HG03460 (cell line): ENCODE data around the gene IGSF8.

ENCODE experiments used
- ATAC-seq: cut with Tn5 transposase; IDR thresholded peaks from one replicate; pipeline ENCODE4 v1.9.1; 2021; ENCODE audit not compliant: unreplicated experiment

The IGSF8 gene

GRCh38 chr1:160097911-160098851 is at the start of gene IGSF8:
IGSF8 (minus strand) TSS chr1:160098619; CDS start chr1:160098472, 147 bp downstream.
- ATAC-seq, result peak; percentile 47

DNA sequence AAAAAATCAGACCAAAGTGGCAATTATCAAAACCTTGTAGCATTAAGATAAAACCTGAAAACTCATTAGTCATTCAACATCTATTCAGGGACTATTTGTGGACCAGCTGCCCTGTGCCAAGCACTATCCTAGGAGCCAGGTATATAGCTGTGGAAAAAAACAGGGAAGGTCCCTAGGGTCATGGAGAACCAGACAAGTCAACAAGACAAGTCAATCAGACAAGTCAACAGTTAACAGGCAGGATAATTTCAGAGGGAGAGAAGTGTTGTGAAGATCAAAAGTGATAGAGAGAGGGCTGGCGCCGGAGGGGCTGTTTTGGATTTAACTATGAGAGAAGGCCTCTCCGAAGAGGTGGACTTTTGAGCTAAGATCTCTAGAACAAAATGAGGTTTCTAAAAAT is 49.7 kb upstream of the IGSF8 start:
- ATAC-seq, result no peak

DNA sequence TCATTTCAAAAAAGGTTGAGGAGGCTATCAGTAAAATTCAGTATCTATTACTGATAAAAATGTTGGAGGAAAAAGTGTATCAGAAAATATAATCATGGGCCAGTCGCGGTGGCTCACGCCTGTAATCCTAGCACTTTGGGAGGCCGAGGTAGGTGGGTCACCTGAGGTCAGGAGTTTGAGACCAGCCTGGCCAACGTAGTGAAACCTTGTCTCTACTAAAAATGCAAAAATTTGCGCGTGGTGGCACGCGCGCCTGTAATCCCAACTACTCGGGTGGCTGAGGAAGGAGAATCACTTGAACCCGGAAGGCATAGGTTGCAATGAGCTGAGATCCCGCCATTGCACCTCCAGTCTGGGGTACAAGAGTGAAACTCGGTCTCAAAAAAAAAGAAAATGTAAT is 47.7 kb upstream of the IGSF8 start:
- ATAC-seq, result no peak

DNA sequence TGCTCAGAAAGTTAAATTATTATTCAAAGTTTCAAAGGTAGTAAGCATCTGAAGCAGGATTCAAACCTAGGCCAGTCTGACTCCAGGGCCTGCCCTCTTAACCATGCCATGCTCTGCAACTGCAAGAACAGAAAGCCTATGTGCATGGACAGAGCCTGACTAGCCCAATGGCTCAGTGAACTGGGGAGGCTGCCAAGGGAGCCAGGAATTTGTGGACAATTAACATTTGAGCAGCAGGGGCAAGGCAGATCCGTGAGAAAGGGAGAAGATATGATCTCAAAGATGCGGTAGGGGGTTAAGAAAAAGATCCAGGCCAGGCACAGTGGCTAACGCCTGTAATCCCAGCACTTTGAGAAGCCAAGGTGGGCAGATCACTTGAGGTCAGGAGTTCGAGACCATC is 46.5 kb upstream of the IGSF8 start:
- no peak for ATAC-seq

- no peak for ATAC-seq
Observed at GRCh38 chr1:160143695-160144094, 45.3 kb upstream of the IGSF8 start.

DNA sequence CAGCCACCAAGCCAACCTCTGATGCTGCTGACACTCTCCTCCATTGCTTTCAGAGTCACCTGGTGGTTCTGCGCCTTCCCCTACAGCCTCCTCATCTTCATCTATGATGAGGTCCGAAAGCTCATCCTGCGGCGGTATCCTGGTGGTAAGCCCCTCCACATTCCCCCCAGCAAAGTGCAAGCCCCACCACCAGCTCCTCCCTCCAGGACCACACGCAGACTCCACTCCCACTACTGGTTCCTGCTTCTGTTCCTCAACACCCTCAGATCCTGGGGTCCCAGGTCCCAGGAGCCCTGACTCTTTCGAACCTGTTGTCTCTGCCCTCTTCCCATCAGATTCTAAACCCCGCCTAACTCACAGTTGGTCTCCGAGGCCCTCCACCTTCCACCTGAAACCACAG is 41.4 kb upstream of the IGSF8 start:
- ATAC-seq, result no peak

DNA sequence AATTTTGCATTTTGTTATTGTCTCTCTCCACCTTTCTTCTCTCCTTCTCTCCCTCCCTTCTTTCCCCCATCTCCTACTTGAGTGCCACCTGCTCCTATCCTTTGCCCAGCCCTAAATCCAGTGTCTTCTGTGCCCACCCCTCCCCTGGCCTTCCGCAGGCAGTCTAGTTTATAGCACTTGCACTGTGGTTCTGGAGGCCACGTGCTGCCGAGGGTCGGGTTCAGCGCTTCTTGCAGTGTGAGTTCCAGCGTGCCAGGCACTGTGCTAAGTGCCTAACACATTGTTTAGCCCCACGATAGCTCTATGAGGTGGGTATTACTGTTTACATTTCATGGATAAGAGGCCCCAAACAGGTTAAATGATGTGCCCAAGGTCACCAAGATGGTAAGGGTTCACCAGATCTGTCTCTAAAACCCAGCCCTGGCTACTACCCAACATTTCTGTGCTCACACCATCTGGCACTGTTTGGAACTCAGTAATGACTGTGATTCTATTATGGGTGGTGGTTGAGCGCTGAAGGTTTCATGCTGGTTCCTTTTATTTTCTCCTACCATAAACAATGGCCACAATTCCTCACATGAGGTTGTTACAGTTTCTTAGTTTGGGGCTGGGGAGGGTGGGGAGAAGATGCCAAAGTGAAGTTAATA is 38.9 kb upstream of the IGSF8 start:
- ATAC-seq, result no peak

DNA sequence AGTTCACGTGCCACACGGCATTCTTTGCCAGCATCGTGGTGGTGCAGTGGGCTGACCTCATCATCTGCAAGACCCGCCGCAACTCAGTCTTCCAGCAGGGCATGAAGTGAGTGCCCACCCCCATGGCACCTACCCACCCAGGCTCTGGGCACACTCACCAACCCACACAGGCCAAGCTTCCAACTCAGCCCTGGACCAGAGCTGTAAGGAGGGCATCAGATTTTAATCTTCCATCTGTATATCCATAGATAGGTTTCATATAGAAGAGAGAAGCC is 38.4 kb upstream of the IGSF8 start:
- ATAC-seq, result no peak

DNA sequence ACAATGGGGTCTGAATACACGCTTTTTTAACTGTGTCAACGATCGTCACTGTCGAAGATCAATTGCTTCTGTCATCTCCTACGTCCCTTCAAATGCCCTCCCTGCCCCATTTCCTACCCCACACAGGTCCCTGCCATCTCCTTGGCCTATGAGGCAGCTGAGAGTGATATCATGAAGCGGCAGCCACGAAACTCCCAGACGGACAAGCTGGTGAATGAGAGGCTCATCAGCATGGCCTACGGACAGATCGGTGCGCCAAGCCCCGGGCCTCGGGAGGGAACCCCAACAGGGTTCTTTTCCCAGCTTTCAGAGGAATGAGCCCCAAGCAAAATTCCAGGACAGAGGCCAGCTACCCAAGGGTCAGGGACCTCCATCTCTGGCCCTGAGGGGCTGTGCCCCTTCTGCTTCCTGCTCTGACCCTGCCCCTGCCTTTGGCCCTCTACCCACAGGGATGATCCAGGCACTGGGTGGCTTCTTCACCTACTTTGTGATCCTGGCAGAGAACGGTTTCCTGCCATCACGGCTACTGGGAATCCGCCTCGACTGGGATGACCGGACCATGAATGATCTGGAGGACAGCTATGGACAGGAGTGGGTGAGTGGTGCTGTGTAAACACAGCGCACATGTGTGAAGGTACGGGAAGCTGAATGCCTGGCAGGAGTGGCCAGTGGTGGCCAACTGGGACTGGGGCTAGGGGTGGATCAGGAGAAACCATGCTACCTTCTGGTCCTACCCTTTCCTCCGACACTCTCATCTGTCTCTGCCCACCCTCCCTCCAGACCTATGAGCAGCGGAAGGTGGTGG is 37.9 kb upstream of the IGSF8 start:
- ATAC-seq, result no peak

GRCh38 chr1:160134791-160135572 is 36.6 kb upstream of the IGSF8 start:
- no peak for ATAC-seq

DNA sequence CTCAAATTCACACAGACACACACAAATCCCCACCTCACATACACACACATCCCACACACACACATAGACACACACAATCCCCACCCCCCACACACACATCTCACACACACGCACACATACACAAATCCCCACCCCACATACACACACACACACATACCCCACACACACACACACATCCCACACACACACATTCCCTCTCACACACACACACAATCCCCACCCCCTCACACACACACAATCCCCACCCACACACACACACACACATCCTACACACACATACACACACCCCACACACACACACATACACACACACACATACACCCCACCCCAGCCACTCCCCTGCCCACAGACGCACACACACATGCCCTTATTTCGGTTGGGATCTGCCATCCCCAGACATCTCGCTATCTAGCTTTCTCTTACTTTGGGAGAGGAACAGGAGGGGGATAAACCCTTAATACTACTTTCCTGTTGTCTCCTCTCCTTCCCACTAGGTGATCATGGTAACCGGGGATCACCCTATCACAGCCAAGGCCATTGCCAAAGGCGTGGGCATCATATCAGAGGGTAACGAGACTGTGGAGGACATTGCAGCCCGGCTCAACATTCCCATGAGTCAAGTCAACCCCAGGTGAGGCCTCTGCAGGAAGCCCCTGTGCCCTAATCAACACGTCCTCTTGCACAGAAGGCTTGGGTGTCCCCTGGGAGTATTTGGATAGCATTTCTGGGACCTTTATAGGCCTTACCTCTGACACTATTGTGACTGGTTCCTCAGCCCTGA is 35.8 kb upstream of the IGSF8 start:
- no peak for ATAC-seq

- ATAC-seq, result no peak
Observed at GRCh38 chr1:160131803-160132565, 33.6 kb upstream of the IGSF8 start.

GRCh38 chr1:160130939-160131338 is 32.5 kb upstream of the IGSF8 start:
- no peak for ATAC-seq

- no peak for ATAC-seq
Observed at GRCh38 chr1:160130486-160130885, 32.1 kb upstream of the IGSF8 start.

DNA sequence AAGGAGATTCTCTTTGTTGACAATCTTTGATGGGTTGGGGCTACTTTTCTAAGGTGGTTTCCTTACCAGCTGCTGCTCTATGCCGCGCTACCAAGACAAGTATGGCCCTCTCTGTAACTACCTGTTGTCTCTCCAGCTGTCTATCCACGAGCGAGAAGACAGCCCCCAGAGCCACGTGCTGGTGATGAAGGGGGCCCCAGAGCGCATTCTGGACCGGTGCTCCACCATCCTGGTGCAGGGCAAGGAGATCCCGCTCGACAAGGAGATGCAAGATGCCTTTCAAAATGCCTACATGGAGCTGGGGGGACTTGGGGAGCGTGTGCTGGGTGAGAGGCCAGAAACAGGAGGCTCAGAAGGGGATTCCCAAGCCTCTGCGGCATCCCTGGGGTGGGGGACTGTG is 31.5 kb upstream of the IGSF8 start:
- no peak for ATAC-seq

DNA sequence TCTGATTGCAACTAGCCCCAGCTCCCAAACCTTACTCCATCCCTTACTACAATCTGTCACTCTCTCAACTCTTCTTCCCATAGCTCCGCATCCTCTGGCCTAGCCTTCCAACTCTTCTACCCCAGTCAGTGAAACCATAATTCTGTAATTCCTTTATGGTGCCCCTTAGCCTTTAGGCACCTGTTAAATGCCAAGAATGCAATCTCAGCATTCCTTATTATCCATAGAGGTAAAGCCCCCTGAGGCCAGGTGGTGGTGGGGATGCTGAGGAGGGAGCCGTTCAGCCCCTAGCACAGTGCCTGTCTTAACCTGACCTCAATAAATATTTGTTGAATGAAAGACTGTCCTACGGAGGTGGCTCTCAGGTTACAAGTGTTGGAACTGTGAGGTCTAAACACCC is 31.1 kb upstream of the IGSF8 start:
- ATAC-seq, result no peak

GRCh38 chr1:160129046-160129445 is 30.6 kb upstream of the IGSF8 start:
- ATAC-seq, result no peak

- no peak for ATAC-seq
Observed at GRCh38 chr1:160128636-160129035, 30.2 kb upstream of the IGSF8 start.

- ATAC-seq, result no peak
Observed at GRCh38 chr1:160127865-160128523, 29.6 kb upstream of the IGSF8 start.
